ENCODE results near the gene UGT1A10.
"Not testable (repeated sequence)": the region's sequence is repeated elsewhere in the genome, so short reads cannot be mapped to it uniquely, and the experiment has no call there.

The UGT1A10 gene

GRCh38 chr2:233655943-233656342 is 19.7 kb downstream of the UGT1A10 start:
- DNase-seq (ENCODE audit: low spot score): not testable (repeated sequence)

DNA sequence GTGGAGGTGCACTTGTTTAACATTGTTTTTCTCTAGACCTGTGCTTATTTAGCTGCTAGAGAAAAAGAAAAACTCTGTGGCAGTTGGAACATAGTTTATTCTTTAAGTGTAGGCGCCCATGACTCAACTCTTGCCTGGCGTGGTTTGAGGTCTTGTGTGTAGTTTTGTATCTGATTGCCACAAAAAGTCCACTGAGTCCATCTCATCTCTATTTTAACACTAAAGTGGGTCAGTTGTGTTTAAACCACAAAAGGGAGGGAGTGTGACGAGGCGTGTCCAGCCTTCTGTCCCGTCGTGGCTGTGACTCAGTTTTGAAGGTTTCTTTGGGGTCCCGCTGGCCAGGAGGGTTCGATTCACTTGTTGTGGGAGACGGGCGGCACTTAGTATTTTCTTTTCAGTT is 20.2 kb downstream of the UGT1A10 start:
- DNase-seq (ENCODE audit: low spot score): no peak

DNA sequence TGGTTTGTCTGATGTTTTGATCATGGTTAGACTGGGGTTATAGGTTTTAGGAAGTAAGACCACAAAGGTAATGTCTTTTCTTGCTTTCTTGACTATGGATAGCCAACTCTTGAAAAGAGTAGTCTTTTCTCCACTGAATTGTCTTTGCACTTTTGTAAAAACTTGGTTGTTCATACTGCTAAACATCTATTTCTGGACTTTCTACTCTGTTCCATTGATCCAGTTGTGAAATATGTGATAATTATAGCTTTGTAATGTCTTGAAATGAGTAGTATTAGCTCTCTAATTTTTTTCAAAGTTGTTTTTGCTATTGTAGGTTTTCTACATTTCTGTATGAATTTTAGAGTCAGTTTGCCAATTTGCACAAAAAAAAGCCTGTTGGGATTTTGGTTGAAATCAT is 22.4 kb downstream of the UGT1A10 start:
- no peak for DNase-seq (ENCODE audit: low spot score)

DNA sequence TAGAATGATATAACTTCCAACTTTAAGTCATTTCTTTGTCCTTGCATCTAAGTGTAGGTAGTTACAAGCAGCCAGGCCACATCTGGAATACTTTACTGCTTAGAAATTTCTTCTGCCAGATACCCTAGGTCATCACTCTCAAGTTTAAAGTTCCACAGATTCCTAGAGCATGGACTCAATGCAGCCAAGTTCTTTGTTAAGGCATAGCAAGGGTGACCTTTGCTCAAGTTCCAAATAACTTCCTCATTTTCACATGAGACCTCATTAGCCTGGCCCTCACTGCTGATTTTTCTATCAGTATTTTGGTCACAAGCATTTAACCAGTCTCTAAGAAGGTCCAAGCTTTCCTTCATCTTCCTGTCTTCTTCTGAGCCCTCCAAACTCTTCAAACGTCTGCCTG is 27.7 kb downstream of the UGT1A10 start:
- DNase-seq (ENCODE audit: low spot score): no peak

DNA sequence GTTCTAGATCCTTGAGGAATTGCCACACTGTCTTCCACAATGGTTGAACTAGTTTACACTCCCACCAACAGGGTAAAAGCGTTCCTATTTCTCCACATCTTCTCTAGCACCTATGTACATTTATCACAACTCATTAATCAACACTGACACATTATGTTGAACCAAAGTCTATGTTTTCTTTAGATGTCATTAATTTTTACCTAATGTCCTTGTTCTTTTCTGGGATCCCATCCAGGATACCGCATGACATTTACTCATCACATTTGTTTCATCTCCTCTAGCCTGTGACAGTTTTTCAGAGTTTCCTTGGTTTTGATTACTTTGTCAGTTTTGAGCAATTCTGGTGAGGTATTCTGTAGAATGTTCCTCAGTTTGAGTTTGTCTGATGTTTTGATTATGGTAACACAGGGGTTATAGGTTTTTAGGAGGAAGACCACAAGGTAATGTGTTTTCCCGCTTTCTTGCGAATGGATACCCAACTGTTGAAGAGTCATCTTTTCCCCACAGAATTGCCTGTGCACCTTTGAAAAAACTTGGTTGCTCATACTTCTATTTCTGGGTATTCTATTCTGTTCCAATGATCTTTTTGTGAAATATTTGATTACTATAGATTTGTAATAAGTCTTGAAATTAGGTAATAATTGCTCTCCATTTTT is 32.5 kb downstream of the UGT1A10 start:
- no peak for DNase-seq (ENCODE audit: low spot score)

DNA sequence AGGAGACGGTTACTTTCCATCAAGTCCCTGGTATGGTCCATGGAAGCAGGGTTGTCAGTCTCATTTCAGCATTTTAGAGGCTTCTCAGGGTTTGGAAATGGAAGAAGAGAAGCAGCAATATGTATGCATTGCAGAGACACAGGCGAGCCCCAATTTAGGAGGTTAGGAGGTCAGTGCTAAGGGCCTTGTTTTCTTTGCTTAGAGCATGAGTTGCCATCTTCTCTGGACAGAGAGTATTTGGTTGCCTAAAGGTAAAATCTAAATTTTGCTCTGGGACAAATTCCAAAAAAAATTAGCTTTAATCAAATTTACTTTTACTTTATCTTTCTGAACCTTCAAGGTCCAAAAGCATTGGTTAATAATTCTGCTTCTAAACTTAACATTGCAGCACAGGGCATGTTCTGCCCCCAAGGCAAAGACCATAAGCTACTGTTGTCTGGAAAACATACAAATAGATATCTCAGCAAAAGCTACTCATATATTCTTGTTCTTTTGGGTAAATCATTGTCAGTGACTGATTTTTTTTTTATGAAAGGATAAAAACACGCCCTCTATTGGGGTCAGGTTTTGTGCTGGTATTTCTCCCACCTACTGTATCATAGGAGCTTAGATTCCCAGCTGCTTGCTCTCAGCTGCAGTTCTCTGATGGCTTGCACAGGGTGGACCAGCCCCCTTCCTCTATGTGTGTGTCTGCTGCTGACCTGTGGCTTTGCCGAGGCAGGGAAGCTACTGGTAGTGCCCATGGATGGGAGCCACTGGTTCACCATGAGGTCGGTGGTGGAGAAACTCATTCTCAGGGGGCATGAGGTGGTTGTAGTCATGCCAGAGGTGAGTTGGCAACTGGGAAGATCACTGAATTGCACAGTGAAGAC is 35.3 kb downstream of the UGT1A10 start, which contains the start of gene UGT1A9:
UGT1A9 (plus strand) TSS at position 609 of the 872 bp plus-strand sequence; CDS start at position 646, 37 bp downstream.
- DNase-seq (ENCODE audit: low spot score): no peak

DNA sequence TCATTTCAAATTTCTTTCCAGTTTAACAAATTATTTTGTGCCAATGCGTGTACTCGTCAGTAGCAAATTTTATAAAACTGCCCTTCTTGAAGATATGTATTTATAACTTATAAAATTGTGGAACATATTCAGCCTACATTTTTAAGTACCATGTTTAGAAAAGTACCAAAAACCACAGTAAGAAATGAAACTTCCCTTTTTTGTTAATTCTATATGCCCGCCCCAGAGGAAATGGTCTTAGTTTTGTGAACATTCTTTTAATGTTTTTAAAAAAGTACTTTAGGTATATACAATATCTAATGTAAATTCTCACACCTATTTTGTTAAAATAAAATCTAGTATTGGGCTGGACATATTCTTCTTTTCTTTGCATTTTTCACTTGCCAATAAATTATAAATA is 36.6 kb downstream of the UGT1A10 start:
- DNase-seq (ENCODE audit: low spot score): no peak

DNA sequence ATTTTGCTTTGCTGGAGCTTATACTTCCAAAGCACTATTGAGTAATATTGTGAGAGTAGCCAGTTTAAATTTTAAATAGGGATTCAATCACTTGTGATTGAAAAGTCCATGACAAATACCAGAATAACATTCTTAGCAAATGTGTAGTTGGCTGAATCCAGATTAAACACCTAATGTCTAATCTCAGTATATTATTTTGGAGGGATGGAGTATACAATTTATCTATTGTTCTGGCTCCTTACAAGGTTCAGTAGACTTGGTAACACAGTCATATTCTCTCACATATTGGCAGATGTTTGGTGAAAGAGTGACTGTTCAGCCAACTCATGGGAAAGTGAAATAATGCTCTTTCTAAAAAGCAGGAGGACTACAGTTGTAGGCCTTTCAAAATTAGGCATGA is 37.6 kb downstream of the UGT1A10 start:
- no peak for DNase-seq (ENCODE audit: low spot score)

- no peak for DNase-seq (ENCODE audit: low spot score)
Observed at GRCh38 chr2:233674314-233674713, 38.1 kb downstream of the UGT1A10 start.

GRCh38 chr2:233674995-233675394 is 38.7 kb downstream of the UGT1A10 start:
- no peak for DNase-seq (ENCODE audit: low spot score)

DNA sequence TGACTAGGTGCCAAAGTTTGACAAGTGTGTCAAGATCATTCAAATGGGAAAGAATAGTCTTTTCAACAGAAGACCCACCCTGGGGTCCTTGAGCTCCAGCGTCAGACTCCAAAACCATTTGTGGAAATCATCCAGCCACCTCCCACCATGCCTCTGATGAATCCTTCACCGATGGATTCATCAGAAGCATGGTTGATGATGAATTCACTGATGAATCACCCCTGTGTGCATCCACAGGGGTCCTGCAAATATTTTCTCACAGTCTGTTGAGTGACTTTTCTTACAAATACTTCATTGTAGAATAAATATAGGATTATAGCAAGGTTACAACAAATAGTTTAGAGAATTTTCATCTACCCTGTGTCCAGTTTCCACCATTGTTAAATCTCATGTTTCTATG is 39.8 kb downstream of the UGT1A10 start:
- no peak for DNase-seq (ENCODE audit: low spot score)

- DNase-seq (ENCODE audit: low spot score): no peak
Observed at GRCh38 chr2:233679196-233679595, 42.9 kb downstream of the UGT1A10 start.

- no peak for DNase-seq (ENCODE audit: low spot score)
Observed at GRCh38 chr2:233680361-233681045, 44.3 kb downstream of the UGT1A10 start.

DNA sequence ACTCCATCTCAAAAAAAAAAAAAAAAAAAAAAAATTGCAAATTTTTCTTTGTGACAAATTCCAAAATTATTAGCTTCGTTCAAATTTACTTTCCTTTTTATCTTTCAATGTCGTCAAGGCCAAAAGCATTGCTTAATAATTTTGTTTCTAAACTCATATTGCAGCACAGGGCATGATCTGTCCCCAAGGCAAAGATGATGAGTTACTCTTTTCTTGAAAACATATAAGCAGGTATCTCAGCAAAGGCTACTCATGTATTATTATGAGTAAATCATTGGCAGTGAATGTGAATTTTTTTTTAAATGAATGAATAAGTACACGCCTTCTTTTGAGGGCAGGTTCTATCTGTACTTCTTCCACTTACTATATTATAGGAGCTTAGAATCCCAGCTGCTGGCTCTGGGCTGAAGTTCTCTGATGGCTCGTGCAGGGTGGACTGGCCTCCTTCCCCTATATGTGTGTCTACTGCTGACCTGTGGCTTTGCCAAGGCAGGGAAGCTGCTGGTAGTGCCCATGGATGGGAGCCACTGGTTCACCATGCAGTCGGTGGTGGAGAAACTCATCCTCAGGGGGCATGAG is 45.4 kb downstream of the UGT1A10 start, which contains the start of gene UGT1A7:
UGT1A7 (plus strand) TSS at position 381 of the 579 bp plus-strand sequence; CDS start at position 418, 37 bp downstream.
- no peak for DNase-seq (ENCODE audit: low spot score)

DNA sequence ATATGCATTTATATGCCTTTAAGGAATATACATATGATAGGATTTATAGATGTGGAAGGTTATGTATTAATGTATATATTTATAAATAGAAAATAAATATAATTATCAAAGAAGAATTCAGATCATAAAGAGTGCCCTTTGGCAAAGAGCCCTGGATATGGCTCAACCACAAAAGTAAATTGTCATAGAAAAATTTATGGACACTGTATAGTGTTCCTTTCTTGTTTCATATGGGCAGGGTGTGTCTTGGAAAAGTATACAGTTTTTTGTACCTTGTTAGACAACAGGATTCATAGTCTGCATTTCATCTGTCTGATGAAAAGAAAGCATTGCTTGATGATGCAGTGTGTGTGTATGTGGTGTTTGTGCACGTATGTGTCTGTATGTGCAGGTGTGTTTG is 48.4 kb downstream of the UGT1A10 start:
- no peak for DNase-seq (ENCODE audit: low spot score)

- DNase-seq (ENCODE audit: low spot score): no peak
Observed at GRCh38 chr2:233686928-233687327, 50.7 kb downstream of the UGT1A10 start.

DNA sequence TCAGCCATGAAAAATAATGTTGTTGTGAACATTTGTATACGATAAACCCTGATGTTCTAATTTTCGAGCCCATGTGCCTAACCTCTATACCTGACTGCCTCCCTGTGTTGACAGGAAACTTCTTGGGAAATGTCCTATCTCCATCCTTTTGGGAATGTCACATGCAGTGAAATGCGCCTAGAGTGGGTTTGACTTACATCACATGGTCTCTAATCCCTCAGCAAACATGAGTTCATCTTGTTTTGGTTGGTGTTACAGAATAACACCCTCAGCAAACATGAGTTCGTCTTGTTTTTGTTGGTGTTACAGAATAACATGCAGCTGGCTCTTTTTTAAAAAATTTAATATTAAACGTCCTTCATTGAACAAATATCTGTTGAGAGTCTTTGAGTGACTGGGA is 52.1 kb downstream of the UGT1A10 start:
- DNase-seq (ENCODE audit: low spot score): no peak

GRCh38 chr2:233689031-233689430 is 52.8 kb downstream of the UGT1A10 start:
- DNase-seq (ENCODE audit: low spot score): no peak

GRCh38 chr2:233689501-233689900 is 53.3 kb downstream of the UGT1A10 start:
- no peak for DNase-seq (ENCODE audit: low spot score)

GRCh38 chr2:233690444-233690843 is 54.2 kb downstream of the UGT1A10 start:
- no peak for DNase-seq (ENCODE audit: low spot score)

GRCh38 chr2:233691443-233692433 is 55.5 kb downstream of the UGT1A10 start:
- DNase-seq (ENCODE audit: low spot score): no peak

All from CD4-positive, alpha-beta T cell treated with Interleukin-15 for 4 hours (primary cell).